SK-N-SH (cell line): Measurements from ENCODE around the gene SLC17A9.

Source experiments
- CTCF ChIP-seq: fragments of 200-600 bp; sonication (generic); IDR thresholded peaks from 2 replicates; pipeline ENCODE4 v1.6.1; 2017; ENCODE audit warnings: antibody characterized with exemption, mild to moderate bottlenecking, moderate library complexity
- EP300 ChIP-seq, 2 experiments: IDR thresholded peaks; 2 replicates each; pipeline versions ENCODE4 v1.4.0 to v1.6.1; 2012; ENCODE audit warnings: borderline replicate concordance in 1 of 2, low read depth in 1 of 2, low read length in 1 of 2
- GATA2 ChIP-seq: sonication (generic); formaldehyde crosslinking; IDR thresholded peaks from 2 replicates; pipeline ENCODE4 v1.5.0; 2020; ENCODE audit warnings: mild to moderate bottlenecking, missing genetic modification reagents
- JUND ChIP-seq: IDR thresholded peaks from 2 replicates; pipeline ENCODE4 v1.4.0; 2012
- MAX ChIP-seq: IDR thresholded peaks from 2 replicates; pipeline ENCODE4 v1.4.0; 2012; ENCODE audit warnings: low read depth
- MXI1 ChIP-seq: IDR thresholded peaks from 2 replicates; pipeline ENCODE4 v1.6.1; 2012; ENCODE audit warnings: mild to moderate bottlenecking, low read depth, low read length, improper control_type of control experiment
- POLR2AphosphoS5 ChIP-seq: IDR thresholded peaks from 2 replicates; pipeline ENCODE4 v1.6.1; 2012; ENCODE audit warnings: low read depth, low read length
- RCOR1 ChIP-seq: fragments of 150-350 bp; IDR thresholded peaks from 2 replicates; pipeline ENCODE4 v1.6.1; 2017; ENCODE audit warnings: antibody characterized with exemption, low read length
- REST ChIP-seq: IDR thresholded peaks from 2 replicates; pipeline ENCODE4 v1.6.1; 2012; ENCODE audit warnings: mild to moderate bottlenecking, low read depth, low read length, moderate library complexity
- RXRA ChIP-seq: IDR thresholded peaks from 2 replicates; pipeline ENCODE4 v1.4.0; 2012; ENCODE audit warnings: low read depth, mild to moderate bottlenecking, borderline replicate concordance
- SIN3A ChIP-seq: IDR thresholded peaks from 2 replicates; pipeline ENCODE4 v1.6.1; 2012; ENCODE audit warnings: low read depth, mild to moderate bottlenecking, low read length, moderate library complexity, borderline replicate concordance
- SMC3 ChIP-seq: IDR thresholded peaks from 2 replicates; pipeline ENCODE4 v1.6.1; 2012; ENCODE audit warnings: low read depth, low read length, improper control_type of control experiment
- TEAD4 ChIP-seq: IDR thresholded peaks from 2 replicates; pipeline ENCODE4 v1.4.0; 2012; ENCODE audit warnings: mild to moderate bottlenecking, borderline replicate concordance; ENCODE audit not compliant: insufficient read depth
- YY1 ChIP-seq: IDR thresholded peaks from 2 replicates; pipeline ENCODE4 v1.4.0; 2012; ENCODE audit warnings: low read depth, mild to moderate bottlenecking

- TF ChIP-seq CTCF (no peak), MAX (no peak), GATA2 (CRISPR knock-in tag) (no peak), REST (no peak), RXRA (no peak), SMC3 (no peak), EP300 (IDR thresholded peaks at IDR 0.05; ENCODE audit: borderline replicate concordance in 1 of 2, low read depth in 1 of 2, low read length in 1 of 2) (no peak), TEAD4 (no peak), MXI1 (no peak), JUND (no peak), SIN3A (no peak), POLR2AphosphoS5 (no peak), RCOR1 (no peak), YY1 (no peak)
These were observed 39.4 kb downstream of the SLC17A9 start for GRCh38 chr20:62991863-62992262.
